ENCODE measurements around the gene DND1.

DNA sequence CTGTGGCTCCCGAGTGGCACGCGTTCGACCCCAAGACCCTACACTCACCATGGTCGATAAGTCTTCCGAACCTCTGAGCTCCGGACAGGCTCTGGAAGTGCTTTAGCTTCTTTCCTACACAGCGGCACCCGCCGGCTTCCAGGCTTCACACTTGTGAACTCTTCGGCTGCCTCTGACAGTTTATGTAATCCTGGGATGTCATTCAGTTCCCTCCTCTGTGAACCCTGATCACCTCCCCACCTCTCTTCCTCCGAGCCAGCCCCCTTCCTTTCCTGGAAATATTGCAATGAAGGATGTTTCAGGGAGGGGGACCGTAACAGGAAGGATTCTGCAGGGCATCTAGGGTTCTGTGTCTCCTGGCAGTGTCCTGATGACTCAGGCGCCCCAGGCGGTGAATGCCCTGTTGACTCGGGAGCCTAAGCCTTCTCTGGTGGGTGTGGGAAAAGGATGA, 40.3 kb downstream of the DND1 start, which contains the start of gene CD14:
- TF ChIP-seq, protein P1, sequence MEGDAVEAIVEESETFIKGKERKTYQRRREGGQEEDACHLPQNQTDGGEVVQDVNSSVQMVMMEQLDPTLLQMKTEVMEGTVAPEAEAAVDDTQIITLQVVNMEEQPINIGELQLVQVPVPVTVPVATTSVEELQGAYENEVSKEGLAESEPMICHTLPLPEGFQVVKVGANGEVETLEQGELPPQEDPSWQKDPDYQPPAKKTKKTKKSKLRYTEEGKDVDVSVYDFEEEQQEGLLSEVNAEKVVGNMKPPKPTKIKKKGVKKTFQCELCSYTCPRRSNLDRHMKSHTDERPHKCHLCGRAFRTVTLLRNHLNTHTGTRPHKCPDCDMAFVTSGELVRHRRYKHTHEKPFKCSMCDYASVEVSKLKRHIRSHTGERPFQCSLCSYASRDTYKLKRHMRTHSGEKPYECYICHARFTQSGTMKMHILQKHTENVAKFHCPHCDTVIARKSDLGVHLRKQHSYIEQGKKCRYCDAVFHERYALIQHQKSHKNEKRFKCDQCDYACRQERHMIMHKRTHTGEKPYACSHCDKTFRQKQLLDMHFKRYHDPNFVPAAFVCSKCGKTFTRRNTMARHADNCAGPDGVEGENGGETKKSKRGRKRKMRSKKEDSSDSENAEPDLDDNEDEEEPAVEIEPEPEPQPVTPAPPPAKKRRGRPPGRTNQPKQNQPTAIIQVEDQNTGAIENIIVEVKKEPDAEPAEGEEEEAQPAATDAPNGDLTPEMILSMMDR (IDR thresholded peaks at IDR 0.05): no peak
- TF ChIP-seq ZNF317 (CRISPR knock-in tag; IDR thresholded peaks at IDR 0.05; ENCODE audit: borderline replicate concordance, low read depth): no peak
- no peak for TF ChIP-seq TEAD4 (CRISPR knock-in tag; IDR thresholded peaks at IDR 0.05)
- no peak for TF ChIP-seq ZNF281 (CRISPR knock-in tag; IDR thresholded peaks at IDR 0.05)
- TF ChIP-seq, protein P2, sequence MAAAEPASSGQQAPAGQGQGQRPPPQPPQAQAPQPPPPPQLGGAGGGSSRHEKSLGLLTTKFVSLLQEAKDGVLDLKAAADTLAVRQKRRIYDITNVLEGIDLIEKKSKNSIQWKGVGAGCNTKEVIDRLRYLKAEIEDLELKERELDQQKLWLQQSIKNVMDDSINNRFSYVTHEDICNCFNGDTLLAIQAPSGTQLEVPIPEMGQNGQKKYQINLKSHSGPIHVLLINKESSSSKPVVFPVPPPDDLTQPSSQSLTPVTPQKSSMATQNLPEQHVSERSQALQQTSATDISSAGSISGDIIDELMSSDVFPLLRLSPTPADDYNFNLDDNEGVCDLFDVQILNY (CRISPR knock-in tag; IDR thresholded peaks at IDR 0.05): no peak
- TF ChIP-seq, protein P3, sequence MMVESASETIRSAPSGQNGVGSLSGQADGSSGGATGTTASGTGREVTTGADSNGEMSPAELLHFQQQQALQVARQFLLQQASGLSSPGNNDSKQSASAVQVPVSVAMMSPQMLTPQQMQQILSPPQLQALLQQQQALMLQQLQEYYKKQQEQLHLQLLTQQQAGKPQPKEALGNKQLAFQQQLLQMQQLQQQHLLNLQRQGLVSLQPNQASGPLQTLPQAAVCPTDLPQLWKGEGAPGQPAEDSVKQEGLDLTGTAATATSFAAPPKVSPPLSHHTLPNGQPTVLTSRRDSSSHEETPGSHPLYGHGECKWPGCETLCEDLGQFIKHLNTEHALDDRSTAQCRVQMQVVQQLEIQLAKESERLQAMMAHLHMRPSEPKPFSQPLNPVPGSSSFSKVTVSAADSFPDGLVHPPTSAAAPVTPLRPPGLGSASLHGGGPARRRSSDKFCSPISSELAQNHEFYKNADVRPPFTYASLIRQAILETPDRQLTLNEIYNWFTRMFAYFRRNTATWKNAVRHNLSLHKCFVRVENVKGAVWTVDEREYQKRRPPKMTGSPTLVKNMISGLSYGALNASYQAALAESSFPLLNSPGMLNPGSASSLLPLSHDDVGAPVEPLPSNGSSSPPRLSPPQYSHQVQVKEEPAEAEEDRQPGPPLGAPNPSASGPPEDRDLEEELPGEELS (CRISPR knock-in tag; IDR thresholded peaks at IDR 0.05): no peak
- no peak for TF ChIP-seq NFYB (CRISPR knock-in tag; conservative IDR thresholded peaks at IDR 0.05; ENCODE audit: low read depth)
- TF ChIP-seq NR3C1 (CRISPR knock-in tag; conservative IDR thresholded peaks at IDR 0.05; ENCODE audit: low read depth): no peak
